Left renal pelvis (tissue), 4 donors: ENCODE data around the gene WDR5. TPM values are rescaled to one million over a fixed set of nuclear protein-coding genes. Genes with fewer than 3 reads are reported as not detected.

Experiments
- DNase-seq, 4 donors: peaks; one replicate each; pipeline ENCODE4 v3.0.0-alpha.2; 2013; ENCODE audit warnings: low read depth in 4 of 4, low spot score in 3 of 4
- polyA plus RNA-seq, 4 donors: library from polyadenylated mRNA; unstranded; fragments of 120-200 nt; gene quantifications; one replicate each; pipeline ENCODE4 v1.2.1, GENCODE V29; 2013; ENCODE audit not compliant: insufficient read length in 4 of 4

WDR5 gene
- polyA plus RNA-seq, 4 donors: 33.3 to 41.0 (median 37.3) TPM

GRCh38 chr9:134157378-134157885 lies 21.6 kb downstream of the WDR5 start:
- no peak for DNase-seq

GRCh38 chr9:134158242-134158641 lies 22.4 kb downstream of the WDR5 start:
- DNase-seq: no peak

- DNase-seq: no peak
These were observed 23.0 kb downstream of the WDR5 start for GRCh38 chr9:134158753-134159392.

GRCh38 chr9:134159566-134160245 lies 23.8 kb downstream of the WDR5 start:
- DNase-seq: no peak

- DNase-seq: no peak
These were observed 25.8 kb downstream of the WDR5 start for GRCh38 chr9:134161647-134162046.

- no peak for DNase-seq
These were observed 26.4 kb downstream of the WDR5 start for GRCh38 chr9:134162212-134162775.

GRCh38 chr9:134162926-134163370 lies 27.1 kb downstream of the WDR5 start:
- DNase-seq: no peak

GRCh38 chr9:134163371-134164196 lies 27.7 kb downstream of the WDR5 start:
- DNase-seq: no peak

GRCh38 chr9:134164879-134165278 lies 29.0 kb downstream of the WDR5 start:
- no peak for DNase-seq

GRCh38 chr9:134165357-134166315 lies 29.8 kb downstream of the WDR5 start:
- no peak for DNase-seq

GRCh38 chr9:134166374-134166773 lies 30.5 kb downstream of the WDR5 start:
- no peak for DNase-seq

- DNase-seq: no peak
These were observed 31.6 kb downstream of the WDR5 start for GRCh38 chr9:134167530-134167931.

- DNase-seq: no peak
These were observed 33.1 kb downstream of the WDR5 start for GRCh38 chr9:134168757-134169550.

- no peak for DNase-seq
These were observed 34.0 kb downstream of the WDR5 start for GRCh38 chr9:134169724-134170401.

GRCh38 chr9:134170532-134171315 lies 34.8 kb downstream of the WDR5 start:
- no peak for DNase-seq

GRCh38 chr9:134171316-134172197 lies 35.7 kb downstream of the WDR5 start:
- DNase-seq: no peak
